HEK293 (cell line): Measurements from ENCODE around the gene SNRNP70.

Experiments
- TRIM28 ChIP-seq: IDR thresholded peaks from 2 replicates; pipeline ENCODE4 v1.6.1; 2011; ENCODE audit warnings: low read length, control low read depth, borderline replicate concordance
- ZNF311 ChIP-seq: fragments of 450-650 bp; formaldehyde crosslinking; IDR thresholded peaks from 2 replicates; pipeline ENCODE4 v1.5.1; 2017; ENCODE audit warnings: missing biosample characterization, missing genetic modification characterization, borderline replicate concordance
- ZNF558 ChIP-seq: fragments of 450-650 bp; formaldehyde crosslinking; IDR thresholded peaks from 2 replicates; pipeline ENCODE4 v1.5.1; 2016; ENCODE audit warnings: missing biosample characterization, missing genetic modification characterization
- ZNF629 ChIP-seq: fragments of 450-650 bp; formaldehyde crosslinking; IDR thresholded peaks from 2 replicates; pipeline ENCODE4 v1.5.1; 2017; ENCODE audit warnings: missing biosample characterization, missing genetic modification characterization
- TF ChIP-seq, protein P1 (sequence below): fragments of 450-650 bp; formaldehyde crosslinking; IDR thresholded peaks from 2 replicates; pipeline ENCODE4 v1.5.1; 2016; ENCODE audit warnings: missing biosample characterization, missing genetic modification characterization
- TF ChIP-seq, protein P2 (sequence below): fragments of 450-650 bp; formaldehyde crosslinking; IDR thresholded peaks from 2 replicates; pipeline ENCODE4 v1.5.1; 2016; ENCODE audit warnings: missing biosample characterization, missing genetic modification characterization

DNA sequence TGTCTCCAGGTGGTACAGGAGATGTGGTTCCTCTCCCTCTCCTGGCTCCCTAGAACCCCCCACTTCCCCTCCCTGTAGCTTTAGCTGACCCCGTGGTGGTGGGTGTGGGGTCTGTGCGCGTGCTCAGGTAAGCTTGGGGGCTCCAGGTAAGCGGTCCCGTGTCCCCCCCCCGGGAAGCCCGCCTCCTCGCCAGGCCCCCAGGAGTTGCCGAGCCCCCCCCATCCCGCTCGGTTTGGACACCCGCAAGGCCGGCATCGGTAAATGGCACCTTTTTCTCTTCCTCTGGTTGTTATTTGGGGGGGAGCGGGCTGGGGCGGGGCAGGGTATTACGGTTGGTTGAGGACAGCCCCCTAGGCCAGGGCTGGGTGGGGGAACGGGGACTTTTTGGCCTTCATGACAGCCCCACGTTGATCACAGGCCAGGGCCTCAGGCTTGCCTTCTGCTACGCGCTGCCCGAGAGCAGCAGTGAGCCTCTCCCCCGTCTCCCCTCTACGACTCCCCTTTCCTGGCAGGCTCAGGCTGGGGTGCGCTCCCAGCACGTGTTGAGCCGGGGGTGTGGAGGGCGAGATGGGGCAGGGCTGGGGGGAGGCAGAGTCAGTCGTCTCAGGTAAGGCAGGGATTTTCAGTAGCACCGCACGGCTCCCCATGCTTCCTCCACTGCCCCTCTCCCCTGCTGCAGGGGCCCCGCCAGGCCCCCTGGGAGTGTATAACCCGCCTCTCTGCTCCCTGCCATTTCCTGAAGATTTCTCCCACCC lies 18.3 kb downstream of the SNRNP70 start:
- TF ChIP-seq, protein P1, sequence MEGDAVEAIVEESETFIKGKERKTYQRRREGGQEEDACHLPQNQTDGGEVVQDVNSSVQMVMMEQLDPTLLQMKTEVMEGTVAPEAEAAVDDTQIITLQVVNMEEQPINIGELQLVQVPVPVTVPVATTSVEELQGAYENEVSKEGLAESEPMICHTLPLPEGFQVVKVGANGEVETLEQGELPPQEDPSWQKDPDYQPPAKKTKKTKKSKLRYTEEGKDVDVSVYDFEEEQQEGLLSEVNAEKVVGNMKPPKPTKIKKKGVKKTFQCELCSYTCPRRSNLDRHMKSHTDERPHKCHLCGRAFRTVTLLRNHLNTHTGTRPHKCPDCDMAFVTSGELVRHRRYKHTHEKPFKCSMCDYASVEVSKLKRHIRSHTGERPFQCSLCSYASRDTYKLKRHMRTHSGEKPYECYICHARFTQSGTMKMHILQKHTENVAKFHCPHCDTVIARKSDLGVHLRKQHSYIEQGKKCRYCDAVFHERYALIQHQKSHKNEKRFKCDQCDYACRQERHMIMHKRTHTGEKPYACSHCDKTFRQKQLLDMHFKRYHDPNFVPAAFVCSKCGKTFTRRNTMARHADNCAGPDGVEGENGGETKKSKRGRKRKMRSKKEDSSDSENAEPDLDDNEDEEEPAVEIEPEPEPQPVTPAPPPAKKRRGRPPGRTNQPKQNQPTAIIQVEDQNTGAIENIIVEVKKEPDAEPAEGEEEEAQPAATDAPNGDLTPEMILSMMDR (tag by site-specific recombination): no peak
- TF ChIP-seq ZNF558 (tag by site-specific recombination) (no peak), ZNF311 (no peak), TRIM28 (no peak), ZNF629 (tag by site-specific recombination) (no peak)
- TF ChIP-seq, protein P2, sequence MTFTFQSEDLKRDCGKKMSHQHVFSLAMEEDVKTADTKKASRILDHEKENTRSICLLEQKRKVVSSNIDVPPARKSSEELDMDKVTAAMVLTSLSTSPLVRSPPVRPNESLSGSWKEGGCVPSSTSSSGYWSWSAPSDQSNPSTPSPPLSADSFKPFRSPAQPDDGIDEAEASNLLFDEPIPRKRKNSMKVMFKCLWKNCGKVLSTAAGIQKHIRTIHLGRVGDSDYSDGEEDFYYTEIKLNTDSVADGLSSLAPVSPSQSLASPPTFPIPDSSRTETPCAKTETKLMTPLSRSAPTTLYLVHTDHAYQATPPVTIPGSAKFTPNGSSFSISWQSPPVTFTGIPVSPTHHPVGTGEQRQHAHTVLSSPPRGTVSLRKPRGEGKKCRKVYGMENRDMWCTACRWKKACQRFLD (tag by site-specific recombination): no peak
